ENCODE measurements around the gene RYR2. TPM values are rescaled to one million over a fixed set of nuclear protein-coding genes. Genes with fewer than 3 reads are reported as not detected.

The RYR2 gene
- total RNA-seq, 1 donor from 2014 or later = 0.19 TPM

- Mint-ChIP-seq H3K4me3 (ENCODE audit: low read depth) (no peak overlapping the region), H3K27ac (no peak overlapping the region), H3K4me1 (ENCODE audit: low read depth) (no peaks in the 10 kb centered on the region), H3K36me3 (ENCODE audit: insufficient read depth) (no peaks in the 10 kb centered on the region), H3K9me3 (ENCODE audit: low read depth) (no peaks in the 10 kb centered on the region), H3K27me3 (peaks cover 8% of the 10 kb centered on the region)
- TF ChIP-seq CTCF (IDR thresholded peaks at IDR 0.05; ENCODE audit: unreplicated experiment) = no peak
- no peak for DNase-seq (ENCODE audit: low spot score, unreplicated experiment)
Measured at GRCh38 chr1:237007147-237007881, 34.7 kb upstream of the RYR2 start.

GRCh38 chr1:237009611-237010010 is 32.4 kb upstream of the RYR2 start:
- Mint-ChIP-seq H3K27me3 (no peaks in the 10 kb centered on the region), H3K4me3 (ENCODE audit: low read depth) (no peak overlapping the region), H3K36me3 (ENCODE audit: insufficient read depth) (no peaks in the 10 kb centered on the region), H3K4me1 (ENCODE audit: low read depth) (no peaks in the 10 kb centered on the region), H3K27ac (no peak overlapping the region), H3K9me3 (ENCODE audit: low read depth) (no peaks in the 10 kb centered on the region)
- DNase-seq (ENCODE audit: low spot score, unreplicated experiment) = no peak
- no peak for TF ChIP-seq CTCF (IDR thresholded peaks at IDR 0.05; ENCODE audit: unreplicated experiment)

DNA sequence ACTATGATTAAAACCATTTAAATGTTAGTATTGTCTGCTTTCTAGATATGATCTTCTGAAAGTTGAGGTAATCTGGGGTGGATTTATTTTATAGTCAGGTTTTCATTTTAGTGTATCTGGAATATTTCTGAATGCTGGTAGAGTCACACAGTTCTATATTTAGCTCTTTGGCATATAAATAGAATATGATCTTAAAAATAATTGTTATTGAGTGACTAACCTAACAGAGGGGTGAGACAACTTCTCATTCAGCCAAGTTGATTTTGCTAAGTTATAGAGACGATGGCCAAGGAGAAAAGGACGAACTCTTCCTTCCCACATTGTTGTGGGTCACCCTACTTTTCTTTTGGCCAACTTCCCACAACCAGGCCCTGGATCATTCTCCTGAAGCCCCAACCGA is 30.6 kb upstream of the RYR2 start:
- Mint-ChIP-seq H3K4me1 (ENCODE audit: low read depth) (no peaks in the 10 kb centered on the region), H3K27me3 (no peaks in the 10 kb centered on the region), H3K9me3 (ENCODE audit: low read depth) (no peaks in the 10 kb centered on the region), H3K27ac (no peak overlapping the region), H3K36me3 (ENCODE audit: insufficient read depth) (no peaks in the 10 kb centered on the region), H3K4me3 (ENCODE audit: low read depth) (no peak overlapping the region)
- no peak for DNase-seq (ENCODE audit: low spot score, unreplicated experiment)
- TF ChIP-seq CTCF (IDR thresholded peaks at IDR 0.05; ENCODE audit: unreplicated experiment) = no peak

GRCh38 chr1:237012361-237012760 is 29.6 kb upstream of the RYR2 start:
- DNase-seq (ENCODE audit: low spot score, unreplicated experiment) = no peak
- no peak for TF ChIP-seq CTCF (IDR thresholded peaks at IDR 0.05; ENCODE audit: unreplicated experiment)
- H3K4me3 Mint-ChIP-seq (ENCODE audit: low read depth) = no peak overlapping the region
- H3K36me3 Mint-ChIP-seq (ENCODE audit: insufficient read depth) = no peaks in the 10 kb centered on the region
- no peaks in the 10 kb centered on the region for H3K9me3 Mint-ChIP-seq (ENCODE audit: low read depth)
- H3K4me1 Mint-ChIP-seq (ENCODE audit: low read depth) = no peaks in the 10 kb centered on the region
- H3K27ac Mint-ChIP-seq = no peak overlapping the region
- H3K27me3 Mint-ChIP-seq = no peaks in the 10 kb centered on the region

DNA sequence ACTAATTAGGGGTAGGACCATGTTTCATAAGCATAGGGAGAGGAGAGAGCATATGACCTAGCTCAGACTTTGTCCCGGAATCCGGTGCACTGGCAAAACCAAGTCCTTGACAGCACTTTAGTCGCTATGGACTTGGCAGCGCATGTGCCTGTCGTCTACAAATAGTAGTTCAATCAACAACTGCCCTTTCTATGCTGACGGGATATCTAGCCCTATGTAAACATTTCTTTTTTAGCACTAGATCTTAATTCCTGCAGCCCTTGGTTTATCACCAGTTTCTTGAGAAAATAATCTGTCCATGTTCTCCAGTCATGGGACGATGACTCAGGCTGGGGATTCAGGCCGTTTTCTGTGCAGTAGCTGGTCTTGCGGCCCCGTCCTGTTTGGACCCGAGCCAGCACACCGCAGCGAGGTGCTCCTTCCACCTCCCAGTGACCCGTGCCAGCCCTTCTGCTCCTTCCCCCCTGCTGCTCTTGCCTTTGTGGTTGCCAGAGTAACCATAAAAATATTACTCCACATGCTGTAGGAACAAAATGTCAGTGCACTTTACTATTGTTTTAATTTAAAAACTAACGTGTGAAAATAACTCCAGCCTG is 29.1 kb upstream of the RYR2 start:
- Mint-ChIP-seq H3K27me3 (no peaks in the 10 kb centered on the region), H3K9me3 (ENCODE audit: low read depth) (no peaks in the 10 kb centered on the region), H3K27ac (no peak overlapping the region), H3K36me3 (ENCODE audit: insufficient read depth) (no peaks in the 10 kb centered on the region), H3K4me3 (ENCODE audit: low read depth) (no peak overlapping the region), H3K4me1 (ENCODE audit: low read depth) (no peaks in the 10 kb centered on the region)
- TF ChIP-seq CTCF (IDR thresholded peaks at IDR 0.05; ENCODE audit: unreplicated experiment) = no peak
- no peak for DNase-seq (ENCODE audit: low spot score, unreplicated experiment)

Measured in progenitor cell of endocrine pancreas (in vitro differentiated cells).